GM18498 (cell line): ENCODE data around the gene TMEM163.
"Not testable (repeated sequence)": the region's sequence is repeated elsewhere in the genome, so short reads cannot be mapped to it uniquely, and the experiment has no call there.

Source experiments
- ATAC-seq: cut with Tn5 transposase; IDR thresholded peaks from one replicate; pipeline ENCODE4 v1.9.1; 2021; ENCODE audit warnings: mild to moderate bottlenecking, moderate library complexity; ENCODE audit not compliant: unreplicated experiment

The TMEM163 gene

DNA sequence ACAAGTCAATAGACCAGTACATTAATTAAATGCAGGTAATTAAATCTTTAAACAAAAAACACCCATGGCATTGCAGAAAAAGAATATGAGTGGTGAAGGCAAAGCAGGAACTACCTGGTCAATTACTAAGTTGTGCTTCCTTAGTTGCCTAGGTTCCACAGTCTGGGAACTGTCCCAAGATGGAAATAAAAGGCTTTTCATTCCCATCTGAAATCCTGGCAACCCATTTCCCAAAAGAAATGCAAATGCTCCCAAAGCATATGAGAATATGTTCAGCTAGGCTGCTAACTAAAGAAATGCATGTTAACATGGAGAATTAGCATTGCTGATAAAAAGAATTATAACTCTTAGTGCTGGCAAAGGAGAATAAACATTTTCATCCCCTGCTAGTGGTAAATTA lies 177.8 kb downstream of the TMEM163 start:
- ATAC-seq = no peak

DNA sequence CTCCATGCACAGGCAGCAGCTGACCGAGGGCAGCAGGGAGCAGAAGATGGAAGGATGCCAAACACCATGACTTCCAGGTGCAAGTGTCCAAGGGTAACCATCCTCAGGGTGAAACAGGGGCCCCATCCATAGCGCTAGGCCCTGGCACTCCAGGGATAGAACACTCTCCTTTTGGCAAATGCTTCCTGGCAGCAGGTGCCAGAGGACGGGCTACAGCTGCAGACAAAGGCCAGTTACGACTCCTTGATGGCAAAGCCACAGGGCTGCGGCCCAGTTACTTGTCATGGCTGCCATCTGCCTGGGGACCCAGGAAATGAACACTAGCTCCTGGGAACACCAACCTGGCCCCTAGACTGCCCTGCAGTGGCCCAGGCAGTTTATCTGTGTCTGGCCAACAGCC lies 178.8 kb downstream of the TMEM163 start:
- no peak for ATAC-seq

DNA sequence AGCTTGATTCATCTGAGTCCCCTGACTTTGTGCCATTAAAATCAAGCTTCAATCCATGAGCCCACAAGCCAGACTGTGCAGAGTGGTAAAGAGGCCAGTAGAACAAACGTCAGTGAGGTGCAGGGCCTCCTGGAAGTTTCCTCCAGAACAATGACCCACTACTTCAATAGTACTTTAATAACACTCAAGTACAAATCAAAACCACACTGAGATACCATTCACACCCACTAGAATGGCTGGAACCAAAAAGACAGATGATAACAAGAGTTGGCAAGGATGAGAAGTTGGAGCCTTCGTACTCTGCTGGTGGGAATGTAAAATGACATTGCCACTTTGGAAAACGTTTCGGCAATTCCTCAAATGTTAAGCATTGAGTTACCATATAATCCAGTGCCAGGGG lies 181.1 kb downstream of the TMEM163 start:
- no peak for ATAC-seq

DNA sequence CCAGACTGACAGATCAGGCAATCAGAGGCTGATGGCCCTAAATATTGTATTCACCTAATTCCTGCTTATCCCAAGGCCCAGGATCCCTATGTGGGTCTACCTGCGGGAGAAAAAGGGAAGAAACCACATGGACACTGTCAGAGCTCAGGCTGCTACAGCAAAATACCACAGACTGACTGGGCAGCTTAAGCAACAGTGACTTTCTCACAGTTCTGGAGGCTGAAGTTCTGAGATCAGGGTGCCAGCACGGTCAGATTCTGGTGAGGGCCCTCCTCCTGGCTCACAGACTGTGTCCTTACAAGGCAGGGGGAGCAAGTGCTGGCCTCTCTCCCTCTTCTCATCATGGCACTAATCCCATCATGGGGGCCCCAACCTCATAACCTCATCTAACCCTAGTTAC lies 181.7 kb downstream of the TMEM163 start:
- no peak for ATAC-seq

GRCh38 chr2:134536296-134536695 lies 182.5 kb downstream of the TMEM163 start:
- no peak for ATAC-seq

- ATAC-seq = no peak
These were observed 186.3 kb downstream of the TMEM163 start for GRCh38 chr2:134532537-134532936.

- ATAC-seq = no peak
These were observed 191.4 kb downstream of the TMEM163 start for GRCh38 chr2:134527381-134527780.

DNA sequence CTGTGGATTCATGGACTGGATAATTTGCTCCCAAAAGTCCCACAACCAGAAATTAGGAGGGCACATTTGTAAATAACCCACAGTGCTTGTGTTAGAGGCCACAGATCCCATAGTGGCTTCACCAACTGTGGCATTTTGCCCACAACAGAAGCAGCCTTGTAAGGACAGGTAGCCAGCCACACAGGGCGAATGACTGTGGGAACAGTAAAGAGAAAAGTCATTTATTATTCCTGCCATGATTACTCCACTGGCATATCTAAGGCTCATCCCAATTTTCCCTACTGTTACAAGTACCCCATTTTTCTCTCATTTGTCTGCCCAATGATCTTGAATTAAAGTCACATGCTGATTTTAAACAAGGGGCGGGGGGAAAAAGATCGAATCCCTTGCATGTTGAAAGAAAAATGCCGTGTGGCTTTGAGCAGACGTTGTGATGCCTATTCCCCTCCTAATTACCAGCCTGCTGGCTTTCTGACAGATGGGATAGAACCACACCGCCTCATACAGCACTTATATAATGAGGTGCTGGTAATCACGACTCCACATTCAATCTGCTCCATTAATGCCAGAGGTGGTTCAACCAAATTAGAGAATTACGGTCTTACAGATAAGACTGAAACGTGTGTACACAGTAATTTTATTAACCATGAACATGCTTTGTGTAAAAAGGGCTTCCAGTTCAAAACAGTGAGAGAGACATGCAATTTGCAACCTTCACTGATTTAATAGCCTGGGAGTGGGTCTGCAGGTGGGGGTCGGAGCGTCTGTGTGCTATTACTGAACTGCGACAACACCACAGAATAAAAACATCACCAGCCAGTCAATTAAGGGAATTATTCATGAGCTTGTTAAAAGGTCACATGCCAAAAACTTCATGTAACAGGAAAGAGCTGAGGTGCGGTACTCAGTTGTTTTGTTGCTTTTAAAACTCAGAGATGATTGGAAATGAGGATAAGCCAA lies 196.0 kb downstream of the TMEM163 start:
- no peak for ATAC-seq

DNA sequence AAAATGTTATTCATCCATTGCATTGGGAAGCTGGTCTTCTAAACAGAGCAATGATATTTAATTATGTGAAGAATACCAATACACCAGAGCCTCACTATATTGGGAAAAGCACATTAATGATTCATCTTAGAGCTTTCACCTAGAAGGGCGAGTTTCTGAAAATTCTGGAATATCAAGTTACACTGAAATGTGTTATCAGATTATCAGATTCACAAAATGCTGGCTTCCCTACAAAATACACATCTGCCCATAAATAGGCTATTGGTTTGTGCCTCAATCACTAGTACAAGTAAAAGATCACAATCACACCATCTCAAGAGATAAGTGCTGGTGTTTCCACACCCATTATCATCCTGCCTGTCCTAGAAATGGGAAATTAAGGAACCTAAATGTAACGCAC lies 200.7 kb downstream of the TMEM163 start:
- no peak for ATAC-seq

GRCh38 chr2:134515137-134515536 lies 203.7 kb downstream of the TMEM163 start:
- ATAC-seq = no peak

DNA sequence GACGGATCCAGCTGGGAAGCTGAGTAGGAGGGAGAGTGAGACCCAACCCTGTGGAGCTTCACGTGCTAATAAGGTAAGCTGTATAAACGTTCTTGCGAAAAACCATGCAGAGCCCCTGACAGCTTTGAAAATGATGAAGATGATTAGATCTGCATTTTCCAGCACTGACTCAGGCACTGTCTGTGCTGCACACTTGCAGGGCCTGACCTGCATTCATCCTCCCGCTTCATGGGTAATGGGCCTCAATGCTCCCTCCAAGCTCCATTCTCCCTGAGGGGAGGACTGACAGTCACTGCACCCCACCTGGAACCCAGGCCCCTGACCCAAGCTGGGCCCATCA lies 205.4 kb downstream of the TMEM163 start:
- ATAC-seq = no peak

DNA sequence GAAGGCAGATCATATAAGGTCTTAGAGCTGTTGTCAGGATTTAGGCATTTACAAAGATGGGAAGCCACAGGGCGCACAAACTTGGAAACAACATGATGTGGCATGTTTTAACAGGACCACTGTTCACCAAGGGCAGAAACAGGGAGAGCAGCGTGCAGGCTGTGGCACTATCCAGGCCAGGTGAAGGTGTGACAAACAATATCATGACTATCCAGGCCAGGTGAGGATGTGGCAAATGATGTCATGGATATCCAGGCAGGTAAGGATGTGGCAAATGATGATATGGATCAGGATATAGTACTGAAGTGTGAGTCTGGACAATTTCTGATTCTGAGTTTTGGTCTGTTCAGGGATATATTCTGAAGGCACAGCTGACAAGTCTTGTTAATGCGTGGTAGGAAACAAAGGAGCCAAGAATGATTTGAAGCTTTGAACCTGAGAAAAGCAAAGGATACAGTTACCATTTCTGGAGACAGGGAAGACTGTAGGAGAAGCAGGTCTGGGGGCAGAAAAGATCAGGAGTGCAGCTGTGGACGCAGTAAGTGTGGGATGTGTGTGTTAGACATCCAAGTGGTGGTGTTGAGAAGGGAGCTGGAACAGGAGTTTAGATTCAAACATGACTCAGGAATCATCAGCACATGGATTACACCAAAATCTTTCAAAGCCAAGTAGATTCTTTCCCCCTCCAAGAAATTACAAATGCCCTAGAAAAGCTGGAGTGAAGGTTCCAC lies 205.9 kb downstream of the TMEM163 start:
- ATAC-seq = no peak

- no peak for ATAC-seq
These were observed 210.4 kb downstream of the TMEM163 start for GRCh38 chr2:134508391-134508790.

- ATAC-seq = no peak
These were observed 211.1 kb downstream of the TMEM163 start for GRCh38 chr2:134507697-134508096.

DNA sequence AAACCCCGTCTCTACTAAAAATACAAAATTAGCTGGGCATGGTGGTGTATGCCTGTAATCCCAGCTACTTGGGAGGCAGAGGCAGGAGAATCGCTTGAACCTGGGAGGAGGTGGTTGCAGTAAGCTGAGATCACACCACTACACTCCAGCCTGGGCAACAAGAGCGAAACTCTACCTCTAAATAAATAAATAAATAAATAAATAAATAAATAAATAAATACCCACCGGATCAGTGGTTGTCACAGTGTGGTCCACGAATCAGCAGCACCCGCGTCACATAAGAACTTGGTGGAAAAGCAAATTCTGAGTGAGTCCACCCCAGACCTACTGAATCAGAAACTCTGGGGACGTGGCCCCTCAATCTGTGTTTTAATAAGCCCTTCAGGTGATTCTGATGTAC lies 211.6 kb downstream of the TMEM163 start:
- ATAC-seq = not testable (repeated sequence)

DNA sequence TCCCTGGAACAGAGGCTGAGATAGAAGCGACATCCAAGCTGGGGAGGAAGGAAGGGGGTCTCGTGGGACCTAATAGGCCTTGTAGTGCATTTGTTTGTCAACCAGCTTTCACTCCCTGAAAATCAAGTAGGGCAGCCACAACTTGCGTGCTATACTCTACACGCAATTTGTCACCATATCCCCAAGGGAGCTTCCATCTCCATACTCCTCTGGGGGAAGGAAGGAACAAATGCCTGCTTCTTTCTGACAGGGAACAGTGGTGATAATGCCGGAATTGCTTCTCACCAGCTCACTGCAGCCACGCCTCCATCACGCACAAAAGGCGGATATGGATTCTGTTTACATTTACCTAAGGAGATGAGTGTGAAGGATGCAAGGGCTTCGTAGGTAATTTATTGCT lies 213.4 kb downstream of the TMEM163 start:
- no peak for ATAC-seq

DNA sequence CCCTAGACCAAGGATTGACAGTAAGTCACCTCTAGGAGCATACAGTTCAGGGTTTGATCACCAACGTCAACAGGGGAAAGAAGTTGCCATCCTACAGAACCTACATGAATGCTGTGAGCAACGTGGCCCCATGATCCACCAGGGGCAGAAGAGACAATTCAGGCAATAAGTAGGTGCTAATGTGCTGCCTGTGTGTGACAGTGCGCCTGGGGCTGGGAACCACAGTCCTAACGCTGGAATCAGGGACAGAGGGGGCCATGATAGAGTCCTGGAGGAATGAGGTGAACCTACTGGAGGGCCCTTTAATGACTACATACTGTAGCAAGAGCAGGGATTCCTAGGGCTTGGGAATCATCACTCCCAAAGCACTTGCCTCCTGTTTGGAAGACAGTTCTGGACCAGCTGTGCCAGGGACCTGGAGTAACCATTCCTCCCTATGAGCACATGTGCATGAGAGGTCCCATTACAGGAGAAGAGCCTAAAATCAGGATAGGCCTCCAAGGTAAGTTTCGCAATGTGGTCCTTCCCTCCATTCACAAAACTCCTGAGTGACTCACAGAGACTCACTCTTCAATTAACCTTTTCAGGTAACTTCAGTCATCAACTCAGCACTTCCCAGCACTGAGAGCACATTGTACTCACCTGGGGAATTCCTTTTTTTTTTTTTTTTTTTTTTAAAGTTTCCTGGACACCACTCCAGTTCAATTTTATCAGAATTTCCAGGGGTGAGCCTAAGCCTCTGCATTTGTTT lies 214.0 kb downstream of the TMEM163 start:
- ATAC-seq = no peak

DNA sequence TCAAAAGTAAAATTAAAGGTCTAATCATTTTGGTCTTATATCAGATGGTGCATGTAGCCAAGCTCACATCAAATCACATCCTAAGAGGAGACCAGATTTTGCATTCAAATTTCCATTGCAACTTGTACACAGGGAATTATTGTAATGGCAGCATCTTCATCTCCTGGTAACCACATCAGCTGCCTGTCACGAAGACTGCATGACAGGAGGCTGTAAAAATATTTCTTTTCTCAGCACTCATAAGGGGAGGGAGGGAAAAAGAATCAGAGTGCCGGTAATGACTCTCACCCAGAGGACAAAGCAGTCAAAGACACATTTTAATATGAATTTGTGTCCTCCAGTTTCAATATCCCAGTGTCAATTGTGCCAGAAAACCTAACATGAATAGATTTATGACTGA lies 216.7 kb downstream of the TMEM163 start:
- ATAC-seq = no peak

- ATAC-seq = no peak
These were observed 217.2 kb downstream of the TMEM163 start for GRCh38 chr2:134501476-134502091.

- ATAC-seq = no peak
These were observed 218.4 kb downstream of the TMEM163 start for GRCh38 chr2:134500211-134500935.
